ENCODE measurements around the gene ZNF124.
"Not testable (repeated sequence)": the region's sequence is repeated elsewhere in the genome, so short reads cannot be mapped to it uniquely, and the experiment has no call there.

ZNF124 gene

GRCh38 chr1:247185667-247186066 is 13.8 kb upstream of the ZNF124 start:
- H3K27ac Mint-ChIP-seq, result no peak overlapping the region
- H3K27me3 Mint-ChIP-seq, result no peaks in the 10 kb centered on the region
- no peak overlapping the region for H3K4me3 Mint-ChIP-seq
- peaks cover 28% of the 10 kb centered on the region for H3K36me3 Mint-ChIP-seq
- H3K9me3 Mint-ChIP-seq (ENCODE audit: low read depth), result peaks cover 14% of the 10 kb centered on the region
- H3K4me1 Mint-ChIP-seq (ENCODE audit: low read depth), result peaks cover 3% of the 10 kb centered on the region

DNA sequence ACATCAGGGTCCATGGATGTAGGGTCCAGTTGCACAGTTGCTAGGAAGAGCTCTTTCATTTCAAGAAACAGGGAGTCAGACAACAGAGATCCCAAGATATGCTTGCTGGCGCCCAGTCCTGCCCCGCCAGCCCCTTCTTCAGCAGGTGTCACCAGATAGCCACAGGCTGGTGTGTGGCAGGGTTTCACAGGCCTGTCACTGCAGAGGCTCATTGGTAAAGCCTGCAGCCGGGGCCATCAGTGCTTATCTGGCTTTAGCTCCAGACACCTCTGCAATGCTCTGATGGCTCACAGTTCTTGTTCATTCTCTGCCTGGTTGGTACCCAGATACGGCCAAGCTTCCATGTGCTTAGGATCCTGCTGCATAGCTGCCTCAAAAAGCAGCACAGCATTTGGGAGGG is 12.4 kb upstream of the ZNF124 start:
- Mint-ChIP-seq H3K27me3 (no peaks in the 10 kb centered on the region), H3K4me3 (no peak overlapping the region), H3K4me1 (ENCODE audit: low read depth) (peaks cover 3% of the 10 kb centered on the region), H3K9me3 (ENCODE audit: low read depth) (peaks cover 5% of the 10 kb centered on the region), H3K36me3 (peaks cover 14% of the 10 kb centered on the region), H3K27ac (no peak overlapping the region)

- no peak overlapping the region for H3K4me3 Mint-ChIP-seq
- H3K9me3 Mint-ChIP-seq (ENCODE audit: low read depth), result peaks cover 10% of the 10 kb centered on the region
- H3K36me3 Mint-ChIP-seq, result peaks cover 10% of the 10 kb centered on the region
- no peaks in the 10 kb centered on the region for H3K27me3 Mint-ChIP-seq
- peaks cover 3% of the 10 kb centered on the region for H3K4me1 Mint-ChIP-seq (ENCODE audit: low read depth)
- no peak overlapping the region for H3K27ac Mint-ChIP-seq
Observed at GRCh38 chr1:247182994-247183393, 11.2 kb upstream of the ZNF124 start.

DNA sequence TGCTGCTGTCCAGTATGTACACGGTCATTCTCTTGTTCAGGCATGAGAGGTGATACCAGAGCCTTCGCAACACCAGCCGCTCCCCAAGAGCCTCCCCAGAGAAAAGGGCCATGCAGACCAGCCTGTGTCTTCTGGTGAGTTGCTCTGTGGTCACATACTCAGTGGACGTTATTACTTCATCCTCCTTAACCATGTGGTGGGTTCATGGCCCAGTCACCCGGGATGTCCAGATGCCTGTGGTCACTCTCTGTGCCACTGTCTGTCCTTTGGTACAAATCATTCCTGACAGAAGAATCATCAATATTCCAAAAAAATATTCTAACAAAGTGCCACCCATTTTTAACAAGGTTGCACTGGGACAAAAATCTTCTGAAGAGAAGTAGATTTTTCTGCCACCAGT is 8.8 kb upstream of the ZNF124 start:
- Mint-ChIP-seq H3K9me3 (ENCODE audit: low read depth) (peaks cover 7% of the 10 kb centered on the region), H3K27me3 (no peaks in the 10 kb centered on the region), H3K4me3 (no peak overlapping the region), H3K27ac (no peak overlapping the region), H3K36me3 (peaks cover 4% of the 10 kb centered on the region), H3K4me1 (ENCODE audit: low read depth) (peaks cover 2% of the 10 kb centered on the region)

GRCh38 chr1:247177755-247178154 is 5.9 kb upstream of the ZNF124 start:
- no peaks in the 10 kb centered on the region for H3K4me1 Mint-ChIP-seq (ENCODE audit: low read depth)
- H3K36me3 Mint-ChIP-seq, result no peaks in the 10 kb centered on the region
- peaks cover 5% of the 10 kb centered on the region for H3K9me3 Mint-ChIP-seq (ENCODE audit: low read depth)
- no peak overlapping the region for H3K4me3 Mint-ChIP-seq
- H3K27ac Mint-ChIP-seq, result no peak overlapping the region
- H3K27me3 Mint-ChIP-seq, result no peaks in the 10 kb centered on the region

DNA sequence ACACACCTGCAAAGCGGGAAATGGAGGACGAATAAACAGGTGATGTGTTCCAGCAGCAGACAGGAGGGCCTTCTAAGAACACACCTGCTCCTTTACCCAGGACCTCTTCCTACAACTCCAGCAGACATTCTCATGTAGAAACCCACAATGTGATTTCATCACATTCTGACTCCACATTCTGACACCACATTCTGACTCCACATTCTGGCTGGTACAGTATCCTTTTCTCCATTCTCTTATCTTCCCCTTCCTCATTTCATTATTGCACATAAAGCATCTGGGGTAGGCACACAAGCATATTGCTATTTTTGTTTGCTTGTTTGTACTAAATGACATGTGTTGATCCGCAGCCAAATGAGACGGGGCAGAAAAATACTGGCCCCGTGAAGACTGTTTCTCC is 3.6 kb upstream of the ZNF124 start:
- Mint-ChIP-seq H3K4me3 (no peak overlapping the region), H3K27ac (no peak overlapping the region), H3K9me3 (ENCODE audit: low read depth) (peaks cover 5% of the 10 kb centered on the region), H3K27me3 (no peaks in the 10 kb centered on the region), H3K36me3 (peaks cover 1% of the 10 kb centered on the region), H3K4me1 (ENCODE audit: low read depth) (peaks cover 2% of the 10 kb centered on the region)

DNA sequence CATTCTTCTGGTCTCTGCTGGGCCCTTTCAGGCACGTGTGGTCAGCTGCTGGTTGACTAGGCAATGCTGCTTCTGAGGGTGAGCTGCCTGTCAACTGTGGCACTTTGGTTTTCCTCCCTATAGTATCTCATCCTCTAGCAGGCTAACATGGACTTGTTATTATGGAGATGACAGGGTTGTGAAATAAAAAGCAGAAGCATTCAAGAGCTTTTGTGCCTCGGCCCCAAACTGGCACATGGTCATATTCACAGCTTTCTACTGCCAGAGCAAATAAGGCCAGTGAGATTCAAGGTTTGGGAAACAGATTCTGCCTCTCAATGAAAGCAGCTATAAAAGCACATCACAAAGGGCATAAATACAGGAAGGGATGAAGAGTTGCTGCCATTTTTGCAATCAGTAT is 1.6 kb upstream of the ZNF124 start:
- Mint-ChIP-seq H3K4me1 (ENCODE audit: low read depth) (peaks cover 16% of the 10 kb centered on the region), H3K4me3 (no peak overlapping the region), H3K36me3 (peaks cover 9% of the 10 kb centered on the region), H3K27ac (no peak overlapping the region), H3K27me3 (no peaks in the 10 kb centered on the region), H3K9me3 (ENCODE audit: low read depth) (no peaks in the 10 kb centered on the region)

DNA sequence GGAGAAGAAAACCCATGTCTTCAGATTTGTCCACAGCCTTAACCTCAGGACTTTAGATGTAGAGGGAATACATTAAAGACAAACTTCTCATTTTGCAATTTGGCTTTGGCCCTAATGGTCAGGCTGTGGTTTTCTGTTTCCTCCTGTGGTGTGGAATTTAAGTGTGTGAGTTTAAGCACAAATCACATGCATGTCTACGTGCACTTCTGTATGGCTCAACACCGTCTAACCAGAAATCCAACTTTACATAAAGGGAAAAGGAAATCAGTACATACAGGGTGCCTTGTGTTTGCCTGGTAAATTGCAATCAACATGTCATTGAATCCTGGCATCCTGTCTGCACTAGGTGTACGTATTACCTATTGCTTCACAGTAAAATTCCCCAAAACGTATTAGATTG is 1.2 kb upstream of the ZNF124 start:
- no peak overlapping the region for H3K27ac Mint-ChIP-seq
- no peak overlapping the region for H3K4me3 Mint-ChIP-seq
- H3K4me1 Mint-ChIP-seq (ENCODE audit: low read depth), result peaks cover 16% of the 10 kb centered on the region
- H3K9me3 Mint-ChIP-seq (ENCODE audit: low read depth), result no peaks in the 10 kb centered on the region
- no peaks in the 10 kb centered on the region for H3K27me3 Mint-ChIP-seq
- peaks cover 10% of the 10 kb centered on the region for H3K36me3 Mint-ChIP-seq

- Mint-ChIP-seq H3K36me3 (peaks cover 26% of the 10 kb centered on the region), H3K4me1 (ENCODE audit: low read depth) (peaks cover 26% of the 10 kb centered on the region), H3K9me3 (ENCODE audit: low read depth) (peaks cover 12% of the 10 kb centered on the region)
- H3K27me3 Mint-ChIP-seq, H3K27ac Mint-ChIP-seq, H3K4me3 Mint-ChIP-seq: not testable (repeated sequence)
Observed at GRCh38 chr1:247171443-247171842, 377 bp downstream of the ZNF124 start.

- Mint-ChIP-seq H3K27me3 (no peaks in the 10 kb centered on the region), H3K36me3 (peaks cover 61% of the 10 kb centered on the region), H3K27ac (no peak overlapping the region), H3K4me1 (ENCODE audit: low read depth) (peaks cover 32% of the 10 kb centered on the region), H3K9me3 (ENCODE audit: low read depth) (peaks cover 49% of the 10 kb centered on the region), H3K4me3 (no peak overlapping the region)
Observed at GRCh38 chr1:247165674-247166073, 6.1 kb downstream of the ZNF124 start.

DNA sequence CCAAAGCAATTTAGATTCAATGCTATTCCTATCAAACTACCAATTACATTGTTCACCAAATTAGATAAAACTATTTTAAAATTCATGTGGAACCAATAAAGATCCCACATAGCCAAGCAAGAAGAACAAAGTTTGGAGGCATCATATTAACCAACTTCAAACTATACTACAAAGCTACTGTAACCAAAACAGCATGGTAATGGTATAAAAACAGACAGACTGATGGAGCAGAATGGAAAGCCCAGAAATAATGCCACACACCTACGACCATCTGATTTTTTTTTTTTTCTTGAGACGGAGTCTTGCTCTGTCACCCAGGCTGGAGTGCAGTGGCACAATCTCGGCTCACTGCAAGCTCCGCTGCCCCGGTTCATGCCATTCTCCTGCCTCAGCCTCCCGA is 7.1 kb downstream of the ZNF124 start:
- Mint-ChIP-seq H3K9me3 (ENCODE audit: low read depth) (peaks cover 49% of the 10 kb centered on the region), H3K27me3 (no peaks in the 10 kb centered on the region), H3K36me3 (peaks cover 65% of the 10 kb centered on the region), H3K4me3 (peak overlapping the region; percentile 23), H3K4me1 (ENCODE audit: low read depth) (peaks cover 26% of the 10 kb centered on the region), H3K27ac (no peak overlapping the region)

DNA sequence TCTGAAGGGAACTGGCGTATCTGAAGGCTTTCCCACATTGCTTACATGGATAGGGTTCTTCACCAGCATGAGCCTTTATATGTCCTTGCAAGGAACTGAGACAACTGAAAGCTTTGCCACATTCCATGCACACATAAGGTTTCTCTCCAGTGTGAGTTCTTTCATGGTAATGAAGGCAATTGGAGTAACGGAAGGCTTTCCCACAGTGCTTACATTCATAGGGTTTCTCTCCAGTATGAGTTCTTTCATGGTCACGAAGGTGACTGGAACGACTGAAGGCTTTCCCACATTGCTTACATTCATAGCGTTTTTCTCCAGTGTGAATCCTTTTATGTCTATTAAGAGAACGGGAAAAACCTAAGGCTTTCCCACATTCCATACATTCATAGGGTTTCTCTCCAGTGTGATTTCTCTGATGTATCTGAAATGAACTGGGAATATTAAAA is 15.0 kb downstream of the ZNF124 start:
- H3K4me1 Mint-ChIP-seq (ENCODE audit: low read depth), result no peaks in the 10 kb centered on the region
- peaks cover 69% of the 10 kb centered on the region for H3K36me3 Mint-ChIP-seq
- peaks cover 42% of the 10 kb centered on the region for H3K9me3 Mint-ChIP-seq (ENCODE audit: low read depth)

DNA sequence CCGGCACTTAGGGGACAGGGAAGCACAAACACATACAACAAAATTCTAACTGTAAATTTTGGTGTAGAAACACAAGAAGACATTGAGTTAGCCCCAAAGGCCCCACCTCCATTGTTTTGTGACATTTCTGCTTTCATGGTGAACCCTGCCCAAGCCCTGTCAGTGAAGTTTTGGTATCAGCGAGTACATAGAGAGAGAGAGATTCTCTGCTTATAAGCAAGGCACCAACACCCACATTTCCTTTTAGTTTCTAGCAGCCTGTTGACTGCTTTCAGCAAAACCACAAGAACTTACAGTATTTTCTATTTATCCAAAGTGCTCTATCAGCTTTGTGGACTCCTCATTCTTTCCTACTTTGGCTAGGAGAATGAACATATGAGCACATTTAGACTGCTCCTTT is 24.0 kb downstream of the ZNF124 start:
- H3K36me3 Mint-ChIP-seq, result peaks cover 48% of the 10 kb centered on the region
- H3K4me1 Mint-ChIP-seq (ENCODE audit: low read depth), result no peaks in the 10 kb centered on the region
- no peaks in the 10 kb centered on the region for H3K27me3 Mint-ChIP-seq
- no peak overlapping the region for H3K4me3 Mint-ChIP-seq
- H3K9me3 Mint-ChIP-seq (ENCODE audit: low read depth), result peaks cover 26% of the 10 kb centered on the region
- no peak overlapping the region for H3K27ac Mint-ChIP-seq

More for the DNA sequence above, 15.0 kb downstream of the ZNF124 start:
- no peak overlapping the region for H3K27ac Mint-ChIP-seq
- H3K27me3 Mint-ChIP-seq, result no peaks in the 10 kb centered on the region
- H3K4me3 Mint-ChIP-seq, result no peak overlapping the region

GRCh38 chr1:247147120-247147519 is 24.7 kb downstream of the ZNF124 start:
- Mint-ChIP-seq H3K9me3 (ENCODE audit: low read depth) (peaks cover 30% of the 10 kb centered on the region), H3K27ac (peak overlapping the region; percentile 28), H3K36me3 (peaks cover 49% of the 10 kb centered on the region)
- H3K4me3 Mint-ChIP-seq; H3K27me3 Mint-ChIP-seq; H3K4me1 Mint-ChIP-seq (ENCODE audit: low read depth): not testable (repeated sequence)

- H3K36me3 Mint-ChIP-seq, result peaks cover 49% of the 10 kb centered on the region
- no peak overlapping the region for H3K4me3 Mint-ChIP-seq
- H3K27me3 Mint-ChIP-seq, result no peaks in the 10 kb centered on the region
- H3K27ac Mint-ChIP-seq, result no peak overlapping the region
- H3K4me1 Mint-ChIP-seq (ENCODE audit: low read depth), result no peaks in the 10 kb centered on the region
- H3K9me3 Mint-ChIP-seq (ENCODE audit: low read depth), result peaks cover 30% of the 10 kb centered on the region
Observed at GRCh38 chr1:247146671-247147070, 25.1 kb downstream of the ZNF124 start.

GRCh38 chr1:247145279-247145678 is 26.5 kb downstream of the ZNF124 start:
- Mint-ChIP-seq H3K4me3 (no peak overlapping the region), H3K27me3 (no peaks in the 10 kb centered on the region), H3K36me3 (peaks cover 54% of the 10 kb centered on the region), H3K9me3 (ENCODE audit: low read depth) (peaks cover 37% of the 10 kb centered on the region), H3K27ac (no peak overlapping the region), H3K4me1 (ENCODE audit: low read depth) (no peaks in the 10 kb centered on the region)
